Right lobe of liver (tissue), 6 donors: ENCODE data around the gene CCSAP. TPM values are rescaled to one million over a fixed set of nuclear protein-coding genes. Genes with fewer than 3 reads are reported as not detected.

Source experiments
- ATAC-seq, 4 donors: fragments of 200-7000 bp; cut with Tn5 transposase; one replicate each; pipeline ENCODE4 v1.9.1; 2020; ENCODE audit warnings: mild to moderate bottlenecking in 4 of 4, moderate library complexity in 4 of 4
- DNase-seq, 3 donors: peaks; one replicate each; pipeline ENCODE4 v3.0.0-alpha.2; 2020
- H3K27ac ChIP-seq, 3 donors: fragments of 200-600 bp; one replicate each; pipeline ENCODE4 v1.8.0; 2022
- H3K27me3 ChIP-seq, 2 donors: fragments of 200-600 bp; one replicate each; pipeline ENCODE4 v1.8.0; 2022
- H3K36me3 ChIP-seq, 4 donors: fragments of 200-600 bp; sonication (generic) in 1 of 4; one replicate each; pipeline versions ENCODE4 v1.5.1 to v1.8.0; 2017 to 2022; ENCODE audit warnings: control low read depth in 1 of 4
- H3K4me1 ChIP-seq, 4 donors: fragments of 200-600 bp; sonication (generic) in 1 of 4; one replicate each; pipeline versions ENCODE4 v1.5.1 to v1.8.0; 2017 to 2022; ENCODE audit warnings: control low read depth in 1 of 4
- H3K4me3 ChIP-seq, 3 donors: fragments of 200-600 bp; one replicate each; pipeline ENCODE4 v1.8.0; 2022
- H3K9me3 ChIP-seq, 4 donors: fragments of 200-600 bp; sonication (generic) in 1 of 4; one replicate each; pipeline versions ENCODE4 v1.5.1 to v1.8.0; 2017 to 2022; ENCODE audit warnings: control low read depth in 1 of 4
- CTCF ChIP-seq, 4 donors: fragments of 200-600 bp in 3 of 4; fragments of 450-650 bp in 1 of 4; IDR thresholded peaks; one replicate each; pipeline versions ENCODE4 v1.5.1 to v1.8.0; 2016 to 2022; ENCODE audit warnings: antibody characterized with exemption in 4 of 4, mild to moderate bottlenecking in 2 of 4
- POLR2A ChIP-seq: fragments of 450-650 bp; IDR thresholded peaks from one replicate; pipeline ENCODE4 v1.6.1; 2017; ENCODE audit warnings: antibody characterized with exemption, mild to moderate bottlenecking
- WGBS: methylation state at CpG from one replicate; pipeline ENCODE4 v1.1.6; 2018; ENCODE audit warnings: low coverage, low lambda C conversion rate; ENCODE audit not compliant: insufficient coverage; ENCODE audit errors: missing lambda C conversion rate; 5-methylcytosine and 5-hydroxymethylcytosine counted together
- intact Hi-C, 2 donors: fragments of 100-400 bp; cut with DNase I; formaldehyde crosslinking; loops; one replicate each; pipeline versions ENCODE4 v1.11.2 to v1.14.1; 2022
- total RNA-seq, 6 experiments: library from RNA; depleted of rRNA in 2 of 6; stranded (reverse); fragments of >200 nt in 2 of 6; fragmentation: NEBNext Ultra II Directional in 3 of 6; extraction: Animal tissue kit (Norgen Biotek cat#: 25700) in 3 of 6; gene quantifications; one replicate each; pipeline versions ENCODE4 v1.1.0 to v1.2.4, GENCODE V29; 2016 to 2023
- donor health status: DM: no; HTN: yes; CAD: no.
- donor health status: DM: no; HTN: no; CAD: no.
- donor health status: DM: no; HTN: no; CAD: no.
- donor health status: DM: no; HTN: yes; CAD: no.
- donor health status: DM: no; HTN: yes; CAD: no.

Gene CCSAP
- total RNA-seq, 6 experiments from 2014 or later: 1.4 to 3.2 (median 1.7) TPM

- no peaks in the 10 kb centered on the region for H3K9me3 ChIP-seq
- H3K36me3 ChIP-seq: no peaks in the 10 kb centered on the region
- H3K4me3 ChIP-seq: peak overlapping the region; percentile 98 to 99 (median 99)
- H3K27ac ChIP-seq: peak overlapping the region; percentile 14 to 89 (median 68)
- WGBS: 2% methylated on average over 28 of the region's 103 CpGs
- DNase-seq (peak; percentile 92 to 93 (median 92)), ATAC-seq (peak; percentile 95 to 98 (median 97))
- H3K4me1 ChIP-seq: peaks cover 0 to 7% (median 0%) of the 10 kb centered on the region in 4 donors
- H3K27me3 ChIP-seq: no peaks in the 10 kb centered on the region
- TF ChIP-seq CTCF (IDR thresholded peaks at IDR 0.05): no peak
- TF ChIP-seq POLR2A: peak; percentile 57
- intact Hi-C loops: no loop called here
These were observed 832 bp downstream of the CCSAP start for GRCh38 chr1:229341774-229342655.

- H3K27ac ChIP-seq: no peak overlapping the region
- 92% methylated on average over 6 of the region's 6 CpGs for WGBS
- no peak for TF ChIP-seq POLR2A
- TF ChIP-seq CTCF (IDR thresholded peaks at IDR 0.05): no peak
- H3K27me3 ChIP-seq: no peaks in the 10 kb centered on the region
- intact Hi-C loops: no loop called here
- no peak overlapping the region for H3K4me3 ChIP-seq
- ATAC-seq (no peak), DNase-seq (no peak)
- H3K4me1 ChIP-seq: peaks cover 0 to 7% (median 0%) of the 10 kb centered on the region in 4 donors
- H3K36me3 ChIP-seq: no peaks in the 10 kb centered on the region
- no peaks in the 10 kb centered on the region for H3K9me3 ChIP-seq
These were observed 2.4 kb downstream of the CCSAP start for GRCh38 chr1:229340496-229340895.

GRCh38 chr1:229339520-229339919, 3.3 kb downstream of the CCSAP start:
- H3K4me3 ChIP-seq: no peak overlapping the region
- TF ChIP-seq CTCF (IDR thresholded peaks at IDR 0.05): no peak
- no peak for TF ChIP-seq POLR2A
- H3K36me3 ChIP-seq: no peaks in the 10 kb centered on the region
- H3K4me1 ChIP-seq: peaks cover 0 to 7% (median 0%) of the 10 kb centered on the region in 4 donors
- H3K27me3 ChIP-seq: no peaks in the 10 kb centered on the region
- H3K9me3 ChIP-seq: no peaks in the 10 kb centered on the region
- ATAC-seq (no peak), DNase-seq (no peak)
- 85% methylated on average over 3 of the region's 3 CpGs for WGBS
- no peak overlapping the region for H3K27ac ChIP-seq
- intact Hi-C loops: no loop called here

GRCh38 chr1:229339086-229339485, 3.8 kb downstream of the CCSAP start:
- no peak overlapping the region for H3K4me3 ChIP-seq
- H3K27me3 ChIP-seq: no peaks in the 10 kb centered on the region
- H3K27ac ChIP-seq: no peak overlapping the region
- intact Hi-C loops: no loop called here
- DNase-seq: no peak
- H3K9me3 ChIP-seq: no peaks in the 10 kb centered on the region
- H3K4me1 ChIP-seq: peaks cover 0 to 7% (median 0%) of the 10 kb centered on the region in 4 donors
- ATAC-seq: no peak
- no peak for TF ChIP-seq POLR2A
- H3K36me3 ChIP-seq: no peaks in the 10 kb centered on the region
- WGBS: 96% methylated on average over 4 of the region's 4 CpGs

- ATAC-seq: no peak
- TF ChIP-seq CTCF (IDR thresholded peaks at IDR 0.05): no peak
- WGBS: 100% methylated on average over 1 of the region's 3 CpGs
- no peaks in the 10 kb centered on the region for H3K27me3 ChIP-seq
- H3K9me3 ChIP-seq: no peaks in the 10 kb centered on the region
- peaks cover 0 to 1% (median 0%) of the 10 kb centered on the region in 4 donors for H3K4me1 ChIP-seq
- intact Hi-C loops: no loop called here
- H3K36me3 ChIP-seq: no peaks in the 10 kb centered on the region
- H3K4me3 ChIP-seq: no peak overlapping the region
- no peak overlapping the region for H3K27ac ChIP-seq
- DNase-seq: no peak
These were observed 6.5 kb downstream of the CCSAP start for GRCh38 chr1:229336345-229336744.
